ENCODE results near the gene KANSL1. TPM values are rescaled to one million over a fixed set of nuclear protein-coding genes. Genes with fewer than 3 reads are reported as not detected.

KANSL1 gene
- total RNA-seq, 1 donor from 2014 or later, result 129 TPM

DNA sequence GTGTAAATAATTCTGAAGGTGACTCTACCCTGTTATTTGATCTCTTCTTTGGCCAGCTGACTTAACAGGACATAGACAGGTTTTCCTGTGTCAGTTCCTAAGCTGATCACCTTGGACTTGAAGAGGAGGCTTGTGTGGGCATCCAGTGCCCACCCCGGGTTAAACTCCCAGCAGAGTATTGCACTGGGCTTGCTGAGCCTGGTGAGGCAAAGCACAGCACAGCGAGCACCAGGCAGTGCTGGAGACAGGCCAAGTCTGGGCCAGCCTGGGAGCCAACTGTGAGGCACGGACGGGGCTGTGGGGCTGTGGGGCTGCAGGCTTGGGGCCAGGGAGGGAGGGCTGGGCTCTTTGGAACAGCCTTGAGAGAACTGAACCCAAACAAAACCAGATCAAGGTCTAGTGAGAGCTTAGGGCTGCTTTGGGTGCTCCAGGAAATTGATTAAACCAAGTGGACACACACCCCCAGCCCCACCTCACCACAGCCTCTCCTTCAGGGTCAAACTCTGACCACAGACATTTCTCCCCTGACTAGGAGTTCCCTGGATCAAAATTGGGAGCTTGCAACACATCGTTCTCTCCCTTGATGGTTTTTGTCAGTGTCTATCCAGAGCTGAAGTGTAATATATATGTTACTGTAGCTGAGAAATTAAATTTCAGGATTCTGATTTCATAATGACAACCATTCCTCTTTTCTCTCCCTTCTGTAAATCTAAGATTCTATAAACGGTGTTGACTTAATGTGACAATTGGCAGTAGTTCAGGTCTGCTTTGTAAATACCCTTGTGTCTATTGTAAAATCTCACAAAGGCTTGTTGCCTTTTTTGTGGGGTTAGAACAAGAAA lies 189.1 kb downstream of the KANSL1 start:
- Mint-ChIP-seq H3K27ac (no peak overlapping the region), H3K9me3 (no peaks in the 10 kb centered on the region), H3K27me3 (no peaks in the 10 kb centered on the region), H3K4me3 (no peak overlapping the region), H3K4me1 (ENCODE audit: unreplicated experiment) (no peaks in the 10 kb centered on the region), H3K36me3 (no peaks in the 10 kb centered on the region)
- TF ChIP-seq, protein P1, sequence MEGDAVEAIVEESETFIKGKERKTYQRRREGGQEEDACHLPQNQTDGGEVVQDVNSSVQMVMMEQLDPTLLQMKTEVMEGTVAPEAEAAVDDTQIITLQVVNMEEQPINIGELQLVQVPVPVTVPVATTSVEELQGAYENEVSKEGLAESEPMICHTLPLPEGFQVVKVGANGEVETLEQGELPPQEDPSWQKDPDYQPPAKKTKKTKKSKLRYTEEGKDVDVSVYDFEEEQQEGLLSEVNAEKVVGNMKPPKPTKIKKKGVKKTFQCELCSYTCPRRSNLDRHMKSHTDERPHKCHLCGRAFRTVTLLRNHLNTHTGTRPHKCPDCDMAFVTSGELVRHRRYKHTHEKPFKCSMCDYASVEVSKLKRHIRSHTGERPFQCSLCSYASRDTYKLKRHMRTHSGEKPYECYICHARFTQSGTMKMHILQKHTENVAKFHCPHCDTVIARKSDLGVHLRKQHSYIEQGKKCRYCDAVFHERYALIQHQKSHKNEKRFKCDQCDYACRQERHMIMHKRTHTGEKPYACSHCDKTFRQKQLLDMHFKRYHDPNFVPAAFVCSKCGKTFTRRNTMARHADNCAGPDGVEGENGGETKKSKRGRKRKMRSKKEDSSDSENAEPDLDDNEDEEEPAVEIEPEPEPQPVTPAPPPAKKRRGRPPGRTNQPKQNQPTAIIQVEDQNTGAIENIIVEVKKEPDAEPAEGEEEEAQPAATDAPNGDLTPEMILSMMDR (conservative IDR thresholded peaks at IDR 0.05), result no peak
- DNase-seq (ENCODE audit: extremely low spot score, unreplicated experiment), result no peak

DNA sequence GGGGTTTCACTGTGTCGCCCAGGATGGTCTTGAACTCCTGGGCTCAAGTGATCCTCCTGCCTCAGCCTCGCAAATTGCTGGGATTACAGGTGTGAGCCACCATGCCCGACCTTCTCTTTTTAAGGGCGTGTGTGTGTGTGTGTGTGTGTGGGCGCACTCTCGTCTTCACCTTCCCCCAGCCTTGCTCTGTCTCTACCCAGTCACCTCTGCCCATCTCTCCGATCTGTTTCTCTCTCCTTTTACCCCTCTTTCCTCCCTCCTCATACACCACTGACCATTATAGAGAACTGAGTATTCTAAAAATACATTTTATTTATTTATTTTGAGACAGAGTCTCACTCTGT lies 190.3 kb downstream of the KANSL1 start:
- no peaks in the 10 kb centered on the region for H3K27me3 Mint-ChIP-seq
- no peak overlapping the region for H3K4me3 Mint-ChIP-seq
- H3K9me3 Mint-ChIP-seq, result no peaks in the 10 kb centered on the region
- no peaks in the 10 kb centered on the region for H3K36me3 Mint-ChIP-seq
- no peaks in the 10 kb centered on the region for H3K4me1 Mint-ChIP-seq (ENCODE audit: unreplicated experiment)
- TF ChIP-seq, protein P1 (conservative IDR thresholded peaks at IDR 0.05), result no peak
- H3K27ac Mint-ChIP-seq, result no peak overlapping the region
- DNase-seq (ENCODE audit: extremely low spot score, unreplicated experiment), result no peak

GRCh38 chr17:46002311-46002972 lies 190.8 kb downstream of the KANSL1 start:
- Mint-ChIP-seq H3K4me3 (no peak overlapping the region), H3K36me3 (no peaks in the 10 kb centered on the region), H3K27me3 (no peaks in the 10 kb centered on the region), H3K27ac (no peak overlapping the region), H3K4me1 (ENCODE audit: unreplicated experiment) (no peaks in the 10 kb centered on the region), H3K9me3 (no peaks in the 10 kb centered on the region)
- TF ChIP-seq, protein P1 (conservative IDR thresholded peaks at IDR 0.05), result peak; percentile 92
- peak; percentile 80 for DNase-seq (ENCODE audit: extremely low spot score, unreplicated experiment)

GRCh38 chr17:46001390-46002310 lies 191.6 kb downstream of the KANSL1 start:
- Mint-ChIP-seq H3K9me3 (no peaks in the 10 kb centered on the region), H3K4me3 (no peak overlapping the region), H3K27me3 (no peaks in the 10 kb centered on the region), H3K4me1 (ENCODE audit: unreplicated experiment) (no peaks in the 10 kb centered on the region), H3K36me3 (no peaks in the 10 kb centered on the region), H3K27ac (no peak overlapping the region)
- no peak for DNase-seq (ENCODE audit: extremely low spot score, unreplicated experiment)
- TF ChIP-seq, protein P1 (conservative IDR thresholded peaks at IDR 0.05), result no peak

DNA sequence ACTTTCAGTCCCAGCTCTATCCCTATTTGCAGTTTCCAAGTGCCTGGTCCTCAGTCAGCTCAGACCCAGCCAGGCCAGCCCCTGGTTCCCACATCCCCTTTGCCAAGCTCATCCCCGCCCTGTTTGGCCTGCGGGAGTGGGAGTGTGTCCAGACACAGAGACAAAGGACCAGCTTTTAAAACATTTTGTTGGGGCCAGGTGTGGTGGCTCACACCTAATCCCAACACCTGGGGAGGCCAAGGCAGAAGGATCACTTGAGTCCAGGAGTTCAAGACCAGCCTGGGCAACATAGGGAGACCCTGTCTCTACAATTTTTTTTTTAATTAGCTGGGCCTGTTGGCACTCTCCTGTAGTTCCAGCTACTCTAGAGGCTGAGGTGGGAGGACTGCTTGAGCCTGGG lies 192.5 kb downstream of the KANSL1 start:
- TF ChIP-seq, protein P1 (conservative IDR thresholded peaks at IDR 0.05), result no peak
- Mint-ChIP-seq H3K36me3 (no peaks in the 10 kb centered on the region), H3K27me3 (no peaks in the 10 kb centered on the region), H3K9me3 (no peaks in the 10 kb centered on the region), H3K27ac (no peak overlapping the region), H3K4me1 (ENCODE audit: unreplicated experiment) (no peaks in the 10 kb centered on the region), H3K4me3 (no peak overlapping the region)
- DNase-seq (ENCODE audit: extremely low spot score, unreplicated experiment), result no peak
